Measurements from ENCODE around the gene CDK5RAP1.

- TF ChIP-seq CTCF (IDR thresholded peaks at IDR 0.05) (no peak), POLR2A (IDR thresholded peaks at IDR 0.05) (no peak)
Measured at GRCh38 chr20:33317424-33318095, 83.8 kb downstream of the CDK5RAP1 start.
